ENCODE results near the gene GGN. TPM values are rescaled to one million over a fixed set of nuclear protein-coding genes. Genes with fewer than 3 reads are reported as not detected.

The GGN gene
- total RNA-seq, 2 experiments from 2014 or later = not detected

DNA sequence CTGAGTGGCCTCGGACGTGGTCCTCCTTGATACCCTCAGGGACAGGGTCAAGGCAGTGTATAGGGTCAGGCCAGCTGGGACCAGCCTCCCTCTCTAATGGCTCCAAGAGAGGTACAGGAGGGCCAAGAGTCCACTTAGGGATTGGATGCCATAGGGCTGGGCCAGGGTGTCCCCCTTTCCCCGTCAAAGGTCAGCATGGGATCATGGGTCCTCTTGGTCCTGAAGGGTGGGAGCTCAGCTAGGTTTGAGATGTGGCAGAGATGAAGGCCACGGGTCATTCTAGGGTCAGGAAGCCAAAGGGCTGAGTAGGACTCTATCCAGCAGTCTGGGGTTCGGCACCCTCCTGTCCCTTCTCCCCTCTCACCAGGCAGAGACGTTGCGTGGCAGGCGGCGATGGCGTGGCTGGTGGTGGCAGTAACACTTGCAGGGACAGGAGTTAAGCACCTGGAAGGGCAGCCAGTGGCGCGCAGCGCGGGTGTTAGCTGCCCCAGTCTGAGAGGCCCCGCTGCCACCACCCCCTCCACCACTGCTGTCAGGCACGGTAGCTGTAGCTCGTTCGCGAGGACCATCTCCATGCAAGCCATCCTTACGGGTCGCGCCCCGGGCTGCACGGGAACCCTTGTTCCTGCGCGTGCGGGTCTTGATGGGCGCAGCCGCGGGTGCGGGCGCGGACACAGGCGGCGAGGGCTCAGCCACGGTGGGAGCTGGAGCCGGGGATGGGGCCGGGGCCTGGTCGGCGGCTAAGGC lies 2.6 kb downstream of the GGN start:
- no peak overlapping the region for H3K27ac Mint-ChIP-seq
- H3K36me3 Mint-ChIP-seq (ENCODE audit: low read depth) = peaks cover 49% of the 10 kb centered on the region
- H3K9me3 Mint-ChIP-seq = no peaks in the 10 kb centered on the region
- H3K27me3 Mint-ChIP-seq = peaks cover 16% of the 10 kb centered on the region
- ATAC-seq (no peak), DNase-seq (no peak)
- peaks cover 20% of the 10 kb centered on the region for H3K4me1 Mint-ChIP-seq (ENCODE audit: low read depth)
- intact Hi-C loops (cut with micrococcal nuclease) = no loop called here
- ChIA-PET POLR2A (interaction anchor here (1.8 to 5.4 kb wide), 2 partner anchors 10 kb away, joined by 7 to 40 read pairs; partner anchors contain the start of gene PSMD8), CTCF (interaction anchor here (0.8 to 1.9 kb wide), 3 partner anchors 17 to 160 kb away, joined by 3 to 6 read pairs (median 5); partner anchors contain the start of gene FAM98C)
- no peak overlapping the region for H3K4me3 Mint-ChIP-seq
- TF ChIP-seq CTCF (IDR thresholded peaks at IDR 0.05) = no peak

DNA sequence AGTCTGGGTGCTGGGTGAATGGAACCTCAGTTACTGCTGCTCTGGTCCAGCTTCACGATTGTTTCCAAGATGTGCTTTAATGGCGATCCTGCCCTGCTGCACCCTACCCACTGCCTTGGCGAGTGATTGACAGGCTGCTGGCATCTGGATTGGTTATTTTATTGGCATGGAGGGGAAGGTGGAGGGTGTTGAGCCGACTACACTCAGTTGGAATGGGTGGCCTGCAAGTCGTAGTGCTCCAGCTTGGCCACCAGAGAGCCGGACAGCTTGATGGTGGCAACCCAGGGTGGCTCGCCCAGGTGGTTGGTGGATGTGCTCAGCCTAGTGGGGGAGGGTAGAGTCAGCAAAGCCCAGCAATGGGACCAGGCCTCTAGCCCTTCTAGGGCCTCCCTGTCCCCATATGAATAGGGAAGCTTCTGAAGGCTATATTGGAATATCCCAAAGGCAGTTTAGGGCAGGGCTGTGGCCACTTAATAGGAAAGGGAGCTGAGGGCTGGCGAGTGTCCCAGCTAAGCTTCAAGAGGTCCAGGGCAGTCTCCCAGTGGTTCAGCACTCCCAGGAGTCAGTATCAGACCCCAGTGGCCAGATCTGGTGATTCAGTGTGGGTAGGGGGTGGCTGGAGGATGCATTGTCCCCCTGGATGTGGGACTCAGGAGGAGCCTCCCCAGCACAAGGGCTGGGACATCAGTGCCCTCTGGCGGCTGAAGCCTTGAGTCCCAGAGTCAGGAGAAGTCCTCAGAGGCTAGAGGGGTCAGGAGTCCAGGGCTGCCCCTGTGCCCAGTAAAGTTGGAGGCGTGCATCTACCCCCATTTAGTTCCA lies 3.4 kb downstream of the GGN start:
- Mint-ChIP-seq H3K27ac (no peak overlapping the region), H3K36me3 (ENCODE audit: low read depth) (peaks cover 56% of the 10 kb centered on the region), H3K9me3 (no peaks in the 10 kb centered on the region), H3K27me3 (peaks cover 11% of the 10 kb centered on the region), H3K4me3 (no peak overlapping the region), H3K4me1 (ENCODE audit: low read depth) (peaks cover 18% of the 10 kb centered on the region)
- intact Hi-C loops (cut with micrococcal nuclease) = no loop called here
- ATAC-seq (no peak), DNase-seq (no peak)
- TF ChIP-seq CTCF (IDR thresholded peaks at IDR 0.05) = no peak
- CTCF ChIA-PET = interaction anchor here (0.8 to 1.9 kb wide), 3 partner anchors 18 to 159 kb away, joined by 3 to 6 read pairs (median 5); partner anchors contain the start of gene FAM98C
- POLR2A ChIA-PET = interaction anchor here (0.8 to 5.4 kb wide), 3 partner anchors 9 to 11 kb away, joined by 6 to 40 read pairs (median 7); partner anchors contain the start of gene PSMD8

DNA sequence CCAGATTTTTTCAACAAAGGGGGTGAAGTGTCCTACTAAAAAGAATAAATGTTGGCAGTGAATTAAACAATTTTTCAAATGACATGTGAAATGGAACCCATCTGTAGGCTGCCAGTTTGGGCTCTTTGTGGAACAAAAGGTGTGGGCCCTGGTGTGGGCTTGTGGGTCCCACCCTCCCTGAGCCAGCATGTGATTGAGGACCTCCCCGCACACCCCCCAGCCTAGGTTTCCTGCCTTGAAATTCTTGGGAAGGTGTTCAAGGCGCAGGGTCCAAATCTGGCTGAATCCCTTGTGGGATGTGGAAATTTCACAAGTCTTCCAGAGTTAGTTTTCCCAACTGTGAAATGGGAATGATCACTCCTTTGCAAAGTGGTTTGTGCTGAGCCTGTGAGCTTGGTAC lies 4.1 kb downstream of the GGN start:
- POLR2A ChIA-PET = interaction anchor here (0.8 to 5.4 kb wide), 2 partner anchors 8 to 11 kb away, joined by 6 to 40 read pairs; partner anchors contain the start of gene PSMD8
- H3K4me3 Mint-ChIP-seq = no peak overlapping the region
- no peak for ATAC-seq
- intact Hi-C loops (cut with micrococcal nuclease) = no loop called here
- H3K4me1 Mint-ChIP-seq (ENCODE audit: low read depth) = peaks cover 16% of the 10 kb centered on the region
- CTCF ChIA-PET = interaction anchor here (1.2 to 1.9 kb wide), 2 partner anchors 150 to 158 kb away, joined by 3 to 6 read pairs; no protein-coding TSS in a partner anchor
- peaks cover 61% of the 10 kb centered on the region for H3K36me3 Mint-ChIP-seq (ENCODE audit: low read depth)
- no peak for DNase-seq
- TF ChIP-seq CTCF (IDR thresholded peaks at IDR 0.05) = no peak
- H3K27me3 Mint-ChIP-seq = peaks cover 9% of the 10 kb centered on the region
- no peak overlapping the region for H3K27ac Mint-ChIP-seq
- no peaks in the 10 kb centered on the region for H3K9me3 Mint-ChIP-seq

GRCh38 chr19:38383184-38383583 lies 4.7 kb downstream of the GGN start:
- Mint-ChIP-seq H3K4me1 (ENCODE audit: low read depth) (peaks cover 14% of the 10 kb centered on the region), H3K4me3 (no peak overlapping the region), H3K36me3 (ENCODE audit: low read depth) (peaks cover 61% of the 10 kb centered on the region), H3K9me3 (no peaks in the 10 kb centered on the region), H3K27ac (no peak overlapping the region), H3K27me3 (peaks cover 7% of the 10 kb centered on the region)
- ATAC-seq (no peak), DNase-seq (no peak)
- no peak for TF ChIP-seq CTCF (IDR thresholded peaks at IDR 0.05)
- POLR2A ChIA-PET = interaction anchor here (0.9 to 2.0 kb wide), 2 partner anchors 8 to 11 kb away, joined by 3 to 7 read pairs; no protein-coding TSS in a partner anchor
- CTCF ChIA-PET = no interaction called here
- intact Hi-C loops (cut with micrococcal nuclease) = no loop called here
